GM23338 (cell line): ENCODE results near the gene MCTP2. TPM values are rescaled to one million over a fixed set of nuclear protein-coding genes. Genes with fewer than 3 reads are reported as not detected.
A peak's percentile ranks its signal among the peaks of the same experiment; 100 is the strongest.

Experiments used
- ATAC-seq: fragments of 200-7000 bp; cut with Tn5 transposase; 3 replicates; pipeline ENCODE4 v1.9.1; 2020
- DNase-seq: peaks from one replicate; pipeline ENCODE4 v3.0.0-alpha.2; 2015; ENCODE audit warnings: low spot score
- H2AFZ ChIP-seq: fragments of 200-600 bp; sonication (generic); 2 replicates; pipeline ENCODE4 v1.8.0; 2016; ENCODE audit warnings: antibody characterized with exemption, mild to moderate bottlenecking, moderate library complexity
- H3F3A ChIP-seq: fragments of 200-600 bp; sonication (generic); replicated peaks from 2 replicates; pipeline ENCODE4 v1.8.0; 2017; ENCODE audit warnings: antibody characterized with exemption, mixed run types, low read depth
- H3K27ac ChIP-seq: fragments of 200-600 bp; sonication (generic); 2 replicates; pipeline ENCODE4 v1.6.1; 2016; ENCODE audit warnings: low read depth
- H3K27me3 ChIP-seq: fragments of 200-600 bp; sonication (generic); 2 replicates; pipeline ENCODE4 v1.8.0; 2016; ENCODE audit warnings: mild to moderate bottlenecking, mixed run types, moderate library complexity; ENCODE audit not compliant: insufficient read depth
- H3K36me3 ChIP-seq: fragments of 200-600 bp; sonication (generic); 2 replicates; pipeline ENCODE4 v1.8.0; 2016; ENCODE audit warnings: mild to moderate bottlenecking; ENCODE audit not compliant: insufficient read depth
- H3K4me1 ChIP-seq: fragments of 200-600 bp; sonication (generic); 2 replicates; pipeline ENCODE4 v1.8.0; 2016; ENCODE audit warnings: mild to moderate bottlenecking, moderate library complexity; ENCODE audit not compliant: insufficient read depth
- H3K4me2 ChIP-seq: fragments of 200-600 bp; sonication (generic); 2 replicates; pipeline ENCODE4 v1.7.1; 2017; ENCODE audit warnings: mixed run types
- H3K4me3 ChIP-seq: fragments of 200-600 bp; sonication (generic); 2 replicates; pipeline ENCODE4 v1.6.1; 2016; ENCODE audit warnings: mixed run types
- H3K79me2 ChIP-seq: fragments of 200-600 bp; sonication (generic); replicated peaks from 2 replicates; pipeline ENCODE4 v1.8.0; 2017; ENCODE audit warnings: mild to moderate bottlenecking; ENCODE audit not compliant: insufficient read depth
- H3K9me2 ChIP-seq: fragments of 200-600 bp; sonication (generic); 2 replicates; pipeline ENCODE4 v1.8.0; 2017; ENCODE audit not compliant: insufficient read depth
- H4K20me1 ChIP-seq: fragments of 200-600 bp; sonication (generic); replicated peaks from 2 replicates; pipeline ENCODE4 v1.8.0; 2017; ENCODE audit warnings: mild to moderate bottlenecking; ENCODE audit not compliant: insufficient read depth
- H3K27ac Mint-ChIP-seq: 2 replicates; pipeline ENCODE4 v1.8.0; 2020; ENCODE audit warnings: inconsistent platforms, mild to moderate bottlenecking, moderate library complexity, mixed read lengths
- H3K27me3 Mint-ChIP-seq: 3 replicates; pipeline ENCODE4 v1.8.0; 2022; ENCODE audit warnings: low read depth, mild to moderate bottlenecking, moderate library complexity, mixed read lengths, inconsistent platforms; ENCODE audit not compliant: insufficient read depth, poor library complexity
- H3K36me3 Mint-ChIP-seq: 3 replicates; pipeline ENCODE4 v1.8.0; 2021; ENCODE audit warnings: low read depth, mild to moderate bottlenecking, inconsistent platforms, moderate library complexity, mixed read lengths
- H3K4me1 Mint-ChIP-seq: 3 replicates; pipeline ENCODE4 v1.8.0; 2020; ENCODE audit warnings: mild to moderate bottlenecking, inconsistent platforms, mixed read lengths
- H3K4me3 Mint-ChIP-seq: 3 replicates; pipeline ENCODE4 v1.8.0; 2021; ENCODE audit warnings: moderate library complexity, mild to moderate bottlenecking, inconsistent platforms, mixed read lengths
- H3K9me3 Mint-ChIP-seq: 3 replicates; pipeline ENCODE4 v1.8.0; 2020; ENCODE audit warnings: moderate library complexity, mild to moderate bottlenecking, inconsistent platforms, mixed read lengths
- CREB1 ChIP-seq: fragments of 250-450 bp; sonication (Bioruptor Pico); IDR thresholded peaks from 2 replicates; pipeline ENCODE4 v1.5.0; 2020; ENCODE audit warnings: low read depth, mild to moderate bottlenecking, moderate library complexity
- CTCF ChIP-seq, 2 experiments: fragments of 200-600 bp in 1 of 2; sonication (generic) in 1 of 2; conservative IDR thresholded peaks; 2 replicates each; pipeline versions ENCODE4 v1.5.1 to v1.6.1; 2016 to 2017; ENCODE audit warnings: antibody characterized with exemption in 2 of 2, low read depth in 2 of 2, mild to moderate bottlenecking in 2 of 2, moderate library complexity in 1 of 2
- EZH2 ChIP-seq: fragments of 200-600 bp; sonication (generic); IDR thresholded peaks from one replicate; pipeline ENCODE4 v1.8.0; 2017; ENCODE audit warnings: antibody characterized with exemption, mild to moderate bottlenecking, low read depth; ENCODE audit not compliant: unreplicated experiment
- JUNB ChIP-seq: IDR thresholded peaks from one replicate; pipeline ENCODE4 v1.6.1; 2016; ENCODE audit warnings: antibody characterized with exemption; ENCODE audit not compliant: unreplicated experiment
- POLR2AphosphoS5 ChIP-seq: IDR thresholded peaks from 2 replicates; pipeline ENCODE4 v1.6.1; 2016; ENCODE audit warnings: antibody characterized with exemption, low read depth
- ZNF114 ChIP-seq: fragments of 250-450 bp; sonication (Bioruptor Pico); IDR thresholded peaks from 2 replicates; pipeline ENCODE4 v1.5.0; 2020; ENCODE audit warnings: mild to moderate bottlenecking, moderate library complexity
- ZNF331 ChIP-seq: fragments of 250-450 bp; sonication (Bioruptor Pico); IDR thresholded peaks from 2 replicates; pipeline ENCODE4 v1.5.0; 2020; ENCODE audit warnings: low read depth, mild to moderate bottlenecking, moderate library complexity
- polyA plus RNA-seq: library from polyadenylated mRNA; unstranded; fragments of >200 nt; fragmentation: Nextera tagmentation; extraction: Ambion mirVana; gene quantifications from 2 replicates; pipeline ENCODE4 v1.2.1, GENCODE V29; 2016
- total RNA-seq: library from RNA; depleted of rRNA; stranded (reverse); fragments of >200 nt; shearing (Covaris generic); gene quantifications from 2 replicates; pipeline ENCODE4 v1.2.3, GENCODE V29; 2014
- TF ChIP-seq, protein P1 (sequence below): IDR thresholded peaks from one replicate; pipeline ENCODE4 v1.6.1; 2018; ENCODE audit warnings: antibody characterized with exemption; ENCODE audit not compliant: unreplicated experiment
- TF ChIP-seq, protein P2 (sequence below): fragments of 250-450 bp; sonication (Bioruptor Pico); IDR thresholded peaks from 2 replicates; pipeline ENCODE4 v1.5.0; 2020; ENCODE audit warnings: mild to moderate bottlenecking, moderate library complexity

The MCTP2 gene
- total and polyA plus RNA-seq, 2 experiments from 2014 or later: 1.8 to 5.5 TPM

DNA sequence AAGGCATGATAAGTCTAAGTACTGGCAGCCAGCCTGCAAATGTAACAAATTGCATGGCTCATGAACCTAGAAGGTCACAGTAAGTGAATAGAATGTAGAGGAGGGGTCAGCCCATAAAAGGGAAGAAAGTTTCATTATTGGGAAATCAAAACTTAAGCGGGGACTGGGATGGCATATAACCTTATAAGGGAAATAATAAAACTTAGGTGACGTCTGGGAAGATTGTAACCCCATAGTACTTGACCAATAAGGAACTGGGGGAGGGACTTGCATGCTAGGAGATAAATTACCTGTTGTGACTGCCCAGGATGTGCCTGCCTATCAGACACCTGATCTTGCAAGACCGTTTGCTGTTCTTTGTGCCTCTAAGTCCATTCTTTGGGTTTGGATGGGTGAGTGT lies 28.1 kb upstream of the MCTP2 start (continued):
- TF ChIP-seq JUNB (no peak), ZNF331 (CRISPR knock-in tag) (no peak), CTCF (conservative IDR thresholded peaks at IDR 0.05; ENCODE audit: low read depth in 2 of 2) (no peak), EZH2 (no peak)
- TF ChIP-seq, protein P1, sequence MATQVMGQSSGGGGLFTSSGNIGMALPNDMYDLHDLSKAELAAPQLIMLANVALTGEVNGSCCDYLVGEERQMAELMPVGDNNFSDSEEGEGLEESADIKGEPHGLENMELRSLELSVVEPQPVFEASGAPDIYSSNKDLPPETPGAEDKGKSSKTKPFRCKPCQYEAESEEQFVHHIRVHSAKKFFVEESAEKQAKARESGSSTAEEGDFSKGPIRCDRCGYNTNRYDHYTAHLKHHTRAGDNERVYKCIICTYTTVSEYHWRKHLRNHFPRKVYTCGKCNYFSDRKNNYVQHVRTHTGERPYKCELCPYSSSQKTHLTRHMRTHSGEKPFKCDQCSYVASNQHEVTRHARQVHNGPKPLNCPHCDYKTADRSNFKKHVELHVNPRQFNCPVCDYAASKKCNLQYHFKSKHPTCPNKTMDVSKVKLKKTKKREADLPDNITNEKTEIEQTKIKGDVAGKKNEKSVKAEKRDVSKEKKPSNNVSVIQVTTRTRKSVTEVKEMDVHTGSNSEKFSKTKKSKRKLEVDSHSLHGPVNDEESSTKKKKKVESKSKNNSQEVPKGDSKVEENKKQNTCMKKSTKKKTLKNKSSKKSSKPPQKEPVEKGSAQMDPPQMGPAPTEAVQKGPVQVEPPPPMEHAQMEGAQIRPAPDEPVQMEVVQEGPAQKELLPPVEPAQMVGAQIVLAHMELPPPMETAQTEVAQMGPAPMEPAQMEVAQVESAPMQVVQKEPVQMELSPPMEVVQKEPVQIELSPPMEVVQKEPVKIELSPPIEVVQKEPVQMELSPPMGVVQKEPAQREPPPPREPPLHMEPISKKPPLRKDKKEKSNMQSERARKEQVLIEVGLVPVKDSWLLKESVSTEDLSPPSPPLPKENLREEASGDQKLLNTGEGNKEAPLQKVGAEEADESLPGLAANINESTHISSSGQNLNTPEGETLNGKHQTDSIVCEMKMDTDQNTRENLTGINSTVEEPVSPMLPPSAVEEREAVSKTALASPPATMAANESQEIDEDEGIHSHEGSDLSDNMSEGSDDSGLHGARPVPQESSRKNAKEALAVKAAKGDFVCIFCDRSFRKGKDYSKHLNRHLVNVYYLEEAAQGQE: no peak

DNA sequence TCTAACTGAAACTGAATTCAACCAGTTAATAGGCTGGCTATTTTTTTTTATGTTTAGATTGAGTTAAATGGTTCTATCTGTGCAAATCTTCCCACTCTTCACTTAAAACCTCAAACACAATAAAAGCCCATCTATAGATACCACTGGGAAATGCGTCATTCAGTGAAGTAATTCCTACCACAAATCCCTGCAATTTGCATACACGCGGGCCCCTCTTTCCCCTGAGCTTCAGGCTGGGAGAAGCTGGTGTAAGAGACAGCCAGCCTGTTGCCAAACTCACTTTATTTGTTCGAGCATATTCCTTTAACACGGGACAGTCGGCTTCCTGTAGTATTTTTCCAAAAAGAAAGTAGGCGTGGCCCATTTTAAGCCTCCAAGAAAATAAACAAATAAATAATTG lies 26.0 kb upstream of the MCTP2 start:
- H3K27ac ChIP-seq: no peak overlapping the region
- H3K27me3 Mint-ChIP-seq: no peaks in the 10 kb centered on the region
- ATAC-seq: no peak
- TF ChIP-seq, protein P2, sequence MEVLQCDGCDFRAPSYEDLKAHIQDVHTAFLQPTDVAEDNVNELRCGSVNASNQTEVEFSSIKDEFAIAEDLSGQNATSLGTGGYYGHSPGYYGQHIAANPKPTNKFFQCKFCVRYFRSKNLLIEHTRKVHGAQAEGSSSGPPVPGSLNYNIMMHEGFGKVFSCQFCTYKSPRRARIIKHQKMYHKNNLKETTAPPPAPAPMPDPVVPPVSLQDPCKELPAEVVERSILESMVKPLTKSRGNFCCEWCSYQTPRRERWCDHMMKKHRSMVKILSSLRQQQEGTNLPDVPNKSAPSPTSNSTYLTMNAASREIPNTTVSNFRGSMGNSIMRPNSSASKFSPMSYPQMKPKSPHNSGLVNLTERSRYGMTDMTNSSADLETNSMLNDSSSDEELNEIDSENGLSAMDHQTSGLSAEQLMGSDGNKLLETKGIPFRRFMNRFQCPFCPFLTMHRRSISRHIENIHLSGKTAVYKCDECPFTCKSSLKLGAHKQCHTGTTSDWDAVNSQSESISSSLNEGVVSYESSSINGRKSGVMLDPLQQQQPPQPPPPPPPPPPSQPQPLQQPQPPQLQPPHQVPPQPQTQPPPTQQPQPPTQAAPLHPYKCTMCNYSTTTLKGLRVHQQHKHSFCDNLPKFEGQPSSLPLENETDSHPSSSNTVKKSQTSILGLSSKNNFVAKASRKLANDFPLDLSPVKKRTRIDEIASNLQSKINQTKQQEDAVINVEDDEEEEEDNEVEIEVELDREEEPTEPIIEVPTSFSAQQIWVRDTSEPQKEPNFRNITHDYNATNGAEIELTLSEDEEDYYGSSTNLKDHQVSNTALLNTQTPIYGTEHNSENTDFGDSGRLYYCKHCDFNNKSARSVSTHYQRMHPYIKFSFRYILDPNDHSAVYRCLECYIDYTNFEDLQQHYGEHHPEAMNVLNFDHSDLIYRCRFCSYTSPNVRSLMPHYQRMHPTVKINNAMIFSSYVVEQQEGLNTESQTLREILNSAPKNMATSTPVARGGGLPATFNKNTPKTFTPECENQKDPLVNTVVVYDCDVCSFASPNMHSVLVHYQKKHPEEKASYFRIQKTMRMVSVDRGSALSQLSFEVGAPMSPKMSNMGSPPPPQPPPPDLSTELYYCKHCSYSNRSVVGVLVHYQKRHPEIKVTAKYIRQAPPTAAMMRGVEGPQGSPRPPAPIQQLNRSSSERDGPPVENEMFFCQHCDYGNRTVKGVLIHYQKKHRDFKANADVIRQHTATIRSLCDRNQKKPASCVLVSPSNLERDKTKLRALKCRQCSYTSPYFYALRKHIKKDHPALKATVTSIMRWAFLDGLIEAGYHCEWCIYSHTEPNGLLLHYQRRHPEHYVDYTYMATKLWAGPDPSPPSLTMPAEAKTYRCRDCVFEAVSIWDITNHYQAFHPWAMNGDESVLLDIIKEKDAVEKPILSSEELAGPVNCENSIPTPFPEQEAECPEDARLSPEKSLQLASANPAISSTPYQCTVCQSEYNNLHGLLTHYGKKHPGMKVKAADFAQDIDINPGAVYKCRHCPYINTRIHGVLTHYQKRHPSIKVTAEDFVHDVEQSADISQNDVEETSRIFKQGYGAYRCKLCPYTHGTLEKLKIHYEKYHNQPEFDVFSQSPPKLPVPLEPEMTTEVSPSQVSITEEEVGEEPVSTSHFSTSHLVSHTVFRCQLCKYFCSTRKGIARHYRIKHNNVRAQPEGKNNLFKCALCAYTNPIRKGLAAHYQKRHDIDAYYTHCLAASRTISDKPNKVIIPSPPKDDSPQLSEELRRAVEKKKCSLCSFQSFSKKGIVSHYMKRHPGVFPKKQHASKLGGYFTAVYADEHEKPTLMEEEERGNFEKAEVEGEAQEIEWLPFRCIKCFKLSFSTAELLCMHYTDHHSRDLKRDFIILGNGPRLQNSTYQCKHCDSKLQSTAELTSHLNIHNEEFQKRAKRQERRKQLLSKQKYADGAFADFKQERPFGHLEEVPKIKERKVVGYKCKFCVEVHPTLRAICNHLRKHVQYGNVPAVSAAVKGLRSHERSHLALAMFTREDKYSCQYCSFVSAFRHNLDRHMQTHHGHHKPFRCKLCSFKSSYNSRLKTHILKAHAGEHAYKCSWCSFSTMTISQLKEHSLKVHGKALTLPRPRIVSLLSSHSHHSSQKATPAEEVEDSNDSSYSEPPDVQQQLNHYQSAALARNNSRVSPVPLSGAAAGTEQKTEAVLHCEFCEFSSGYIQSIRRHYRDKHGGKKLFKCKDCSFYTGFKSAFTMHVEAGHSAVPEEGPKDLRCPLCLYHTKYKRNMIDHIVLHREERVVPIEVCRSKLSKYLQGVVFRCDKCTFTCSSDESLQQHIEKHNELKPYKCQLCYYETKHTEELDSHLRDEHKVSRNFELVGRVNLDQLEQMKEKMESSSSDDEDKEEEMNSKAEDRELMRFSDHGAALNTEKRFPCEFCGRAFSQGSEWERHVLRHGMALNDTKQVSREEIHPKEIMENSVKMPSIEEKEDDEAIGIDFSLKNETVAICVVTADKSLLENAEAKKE: no peak
- TF ChIP-seq ZNF114 (CRISPR knock-in tag) (no peak), POLR2AphosphoS5 (no peak), CREB1 (CRISPR knock-in tag) (no peak)
- TF ChIP-seq, protein P1: no peak

More for the DNA sequence above, 26.0 kb upstream of the MCTP2 start:
- Histone ChIP-seq H3F3A (no peaks in the 10 kb centered on the region), H3K79me2 (no peaks in the 10 kb centered on the region), H4K20me1 (no peaks in the 10 kb centered on the region), H3K4me3 (no peak overlapping the region), H3K4me1 (no peaks in the 10 kb centered on the region), H3K4me2 (no peak overlapping the region), H3K36me3 (no peaks in the 10 kb centered on the region; the same call in 1 of the 2 replicates), H3K27me3 (no peaks in the 10 kb centered on the region), H2AFZ (no peak overlapping the region), H3K9me2 (no peaks in the 10 kb centered on the region)
- Mint-ChIP-seq H3K36me3 (no peaks in the 10 kb centered on the region), H3K4me1 (peaks cover 2% of the 10 kb centered on the region; the same call in 2 of the 3 replicates), H3K27ac (no peak overlapping the region), H3K9me3 (no peaks in the 10 kb centered on the region), H3K4me3 (no peak overlapping the region)
- DNase-seq: peak; percentile 7
